ENCODE results near the gene RCAN2.

DNA sequence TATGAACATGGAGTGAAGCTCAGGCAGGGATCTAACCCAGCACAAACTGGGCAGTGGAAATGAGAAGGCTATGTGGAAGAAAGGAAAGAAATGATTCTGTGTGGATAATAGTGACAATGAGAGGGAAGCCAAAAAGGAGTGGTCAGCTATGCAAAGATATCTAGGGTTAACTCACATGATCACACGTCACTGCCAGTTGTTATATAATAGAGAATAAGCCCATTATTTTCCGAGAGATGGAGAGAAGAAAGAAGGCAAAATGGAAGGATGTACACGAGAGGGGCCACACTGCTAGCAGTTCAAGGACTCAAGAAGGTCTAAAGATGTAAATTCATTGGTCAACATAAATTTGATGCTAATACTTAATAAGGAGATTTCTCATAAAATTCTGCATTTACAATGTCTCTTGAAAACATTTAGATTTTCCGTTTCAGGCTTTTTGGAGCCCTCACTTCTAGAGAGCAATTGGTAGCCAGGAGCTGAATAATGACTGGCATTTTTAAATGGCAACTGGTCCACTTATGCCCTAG is 18.8 kb upstream of the RCAN2 start:
- TF ChIP-seq EP300 (conservative IDR thresholded peaks at IDR 0.05; ENCODE audit: poor library complexity, severe bottlenecking) (no peak), CTCF (IDR thresholded peaks at IDR 0.05; ENCODE audit: poor library complexity, severe bottlenecking) (no peak), POLR2AphosphoS5 (IDR thresholded peaks at IDR 0.05) (no peak), EZH2 (IDR thresholded peaks at IDR 0.05; ENCODE audit: borderline replicate concordance, insufficient read depth, low read length, poor library complexity, severe bottlenecking) (no peak), RAD21 (conservative IDR thresholded peaks at IDR 0.05) (no peak), MXI1 (conservative IDR thresholded peaks at IDR 0.05; ENCODE audit: poor library complexity, severe bottlenecking) (no peak), TAF1 (IDR thresholded peaks at IDR 0.05; ENCODE audit: low read depth) (no peak), SMC3 (conservative IDR thresholded peaks at IDR 0.05; ENCODE audit: poor library complexity) (no peak)
- TF ChIP-seq, protein P1, sequence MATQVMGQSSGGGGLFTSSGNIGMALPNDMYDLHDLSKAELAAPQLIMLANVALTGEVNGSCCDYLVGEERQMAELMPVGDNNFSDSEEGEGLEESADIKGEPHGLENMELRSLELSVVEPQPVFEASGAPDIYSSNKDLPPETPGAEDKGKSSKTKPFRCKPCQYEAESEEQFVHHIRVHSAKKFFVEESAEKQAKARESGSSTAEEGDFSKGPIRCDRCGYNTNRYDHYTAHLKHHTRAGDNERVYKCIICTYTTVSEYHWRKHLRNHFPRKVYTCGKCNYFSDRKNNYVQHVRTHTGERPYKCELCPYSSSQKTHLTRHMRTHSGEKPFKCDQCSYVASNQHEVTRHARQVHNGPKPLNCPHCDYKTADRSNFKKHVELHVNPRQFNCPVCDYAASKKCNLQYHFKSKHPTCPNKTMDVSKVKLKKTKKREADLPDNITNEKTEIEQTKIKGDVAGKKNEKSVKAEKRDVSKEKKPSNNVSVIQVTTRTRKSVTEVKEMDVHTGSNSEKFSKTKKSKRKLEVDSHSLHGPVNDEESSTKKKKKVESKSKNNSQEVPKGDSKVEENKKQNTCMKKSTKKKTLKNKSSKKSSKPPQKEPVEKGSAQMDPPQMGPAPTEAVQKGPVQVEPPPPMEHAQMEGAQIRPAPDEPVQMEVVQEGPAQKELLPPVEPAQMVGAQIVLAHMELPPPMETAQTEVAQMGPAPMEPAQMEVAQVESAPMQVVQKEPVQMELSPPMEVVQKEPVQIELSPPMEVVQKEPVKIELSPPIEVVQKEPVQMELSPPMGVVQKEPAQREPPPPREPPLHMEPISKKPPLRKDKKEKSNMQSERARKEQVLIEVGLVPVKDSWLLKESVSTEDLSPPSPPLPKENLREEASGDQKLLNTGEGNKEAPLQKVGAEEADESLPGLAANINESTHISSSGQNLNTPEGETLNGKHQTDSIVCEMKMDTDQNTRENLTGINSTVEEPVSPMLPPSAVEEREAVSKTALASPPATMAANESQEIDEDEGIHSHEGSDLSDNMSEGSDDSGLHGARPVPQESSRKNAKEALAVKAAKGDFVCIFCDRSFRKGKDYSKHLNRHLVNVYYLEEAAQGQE (IDR thresholded peaks at IDR 0.05; ENCODE audit: borderline replicate concordance): no peak
